ENCODE data around the gene ABHD16A.

GRCh38 chr6:31641370-31641769 is 61.8 kb downstream of the ABHD16A start:
- TF ChIP-seq CTCF (conservative IDR thresholded peaks at IDR 0.05; ENCODE audit: low read length) (no peak), EZH2phosphoT487 (IDR thresholded peaks at IDR 0.05; ENCODE audit: borderline replicate concordance) (no peak)
